T-helper 1 cell treated with Interleukin-12 subunit alpha and Interleukin-12 subunit beta and Interleukin-4 antibody, amounts not matched to agents 30 μg/mL and 1 μg/mL, for 36 hours (primary cell): ENCODE data around the gene RET.
"Not testable (repeated sequence)": the region's sequence is repeated elsewhere in the genome, so short reads cannot be mapped to it uniquely, and the experiment has no call there.

Source experiments
- H3K27ac Mint-ChIP-seq: one replicate; pipeline ENCODE4 v1.8.0; 2021; ENCODE audit warnings: mild to moderate bottlenecking, mixed read lengths
- H3K27me3 Mint-ChIP-seq: one replicate; pipeline ENCODE4 v1.8.0; 2021; ENCODE audit warnings: low read depth, mixed read lengths
- H3K36me3 Mint-ChIP-seq: one replicate; pipeline ENCODE4 v1.8.0; 2021; ENCODE audit warnings: low read depth, mixed read lengths
- H3K4me1 Mint-ChIP-seq: one replicate; pipeline ENCODE4 v1.8.0; 2021; ENCODE audit warnings: low read depth, mixed read lengths
- H3K4me3 Mint-ChIP-seq: one replicate; pipeline ENCODE4 v1.8.0; 2021; ENCODE audit warnings: mild to moderate bottlenecking, moderate library complexity, mixed read lengths
- H3K9me3 Mint-ChIP-seq: one replicate; pipeline ENCODE4 v1.8.0; 2021; ENCODE audit warnings: mixed read lengths

The RET gene

DNA sequence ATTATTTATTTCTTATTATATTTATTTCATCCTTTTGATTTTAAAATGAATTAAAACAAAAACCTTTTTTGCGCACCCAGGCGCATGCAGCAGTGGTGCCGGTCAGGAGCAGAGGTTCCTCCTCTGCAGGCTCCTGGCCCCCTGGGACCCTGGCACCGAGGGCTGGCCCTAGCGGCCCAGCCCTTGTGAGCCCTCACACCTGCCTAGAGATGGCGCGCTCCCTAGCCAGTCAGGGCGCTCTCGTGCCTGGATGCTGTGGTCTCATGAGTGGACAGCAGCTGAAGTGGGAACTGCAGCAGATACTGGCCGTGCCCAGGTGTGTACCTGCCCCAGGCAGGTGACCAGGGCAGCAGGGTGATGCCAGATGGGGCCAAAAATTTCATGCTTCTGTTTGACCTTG is 13.8 kb downstream of the RET start:
- Mint-ChIP-seq H3K4me1 (peaks cover 2% of the 10 kb centered on the region), H3K27ac (no peak overlapping the region), H3K4me3 (no peak overlapping the region), H3K36me3 (no peaks in the 10 kb centered on the region), H3K27me3 (peaks cover 24% of the 10 kb centered on the region), H3K9me3 (no peaks in the 10 kb centered on the region)

GRCh38 chr10:43091846-43092245 is 15.0 kb downstream of the RET start:
- no peak overlapping the region for H3K27ac Mint-ChIP-seq
- H3K4me1 Mint-ChIP-seq, result peaks cover 2% of the 10 kb centered on the region
- no peak overlapping the region for H3K4me3 Mint-ChIP-seq
- H3K36me3 Mint-ChIP-seq, result no peaks in the 10 kb centered on the region
- peaks cover 24% of the 10 kb centered on the region for H3K27me3 Mint-ChIP-seq
- no peaks in the 10 kb centered on the region for H3K9me3 Mint-ChIP-seq

GRCh38 chr10:43093423-43094076 is 16.7 kb downstream of the RET start:
- Mint-ChIP-seq H3K4me3 (no peak overlapping the region), H3K27me3 (peaks cover 20% of the 10 kb centered on the region), H3K27ac (no peak overlapping the region), H3K36me3 (no peaks in the 10 kb centered on the region), H3K4me1 (peaks cover 2% of the 10 kb centered on the region), H3K9me3 (no peaks in the 10 kb centered on the region)

DNA sequence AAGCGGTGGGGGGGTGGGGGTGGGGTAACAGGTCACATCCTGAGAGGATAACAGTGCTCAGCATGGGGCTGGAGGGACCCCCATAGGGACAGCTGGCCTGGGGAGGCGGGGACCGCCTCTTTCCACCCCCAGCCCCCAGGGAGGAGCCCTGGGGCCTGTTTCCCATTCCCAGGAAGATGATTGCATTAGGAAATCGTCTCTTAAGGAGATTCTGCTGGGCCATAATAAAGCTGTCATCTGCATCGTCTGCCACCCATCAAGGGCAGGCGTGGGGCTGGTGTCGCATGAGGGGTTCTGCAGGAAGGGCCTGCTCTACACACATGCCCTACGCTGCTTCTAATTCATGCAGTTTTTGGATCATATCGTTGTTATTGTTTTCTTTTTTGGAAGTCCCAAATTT is 17.2 kb downstream of the RET start:
- Mint-ChIP-seq H3K27ac (no peak overlapping the region), H3K9me3 (no peaks in the 10 kb centered on the region), H3K36me3 (no peaks in the 10 kb centered on the region), H3K4me1 (peaks cover 2% of the 10 kb centered on the region), H3K4me3 (no peak overlapping the region), H3K27me3 (peaks cover 20% of the 10 kb centered on the region)

- H3K27ac Mint-ChIP-seq, H3K4me3 Mint-ChIP-seq, H3K4me1 Mint-ChIP-seq, H3K9me3 Mint-ChIP-seq, H3K36me3 Mint-ChIP-seq: not testable (repeated sequence)
- H3K27me3 Mint-ChIP-seq, result peaks cover 21% of the 10 kb centered on the region
Measured at GRCh38 chr10:43099339-43099738, 22.5 kb downstream of the RET start.

GRCh38 chr10:43099928-43100327 is 23.1 kb downstream of the RET start:
- no peak overlapping the region for H3K4me3 Mint-ChIP-seq
- H3K4me1 Mint-ChIP-seq, result peaks cover under 1% of the 10 kb centered on the region
- H3K36me3 Mint-ChIP-seq, result no peaks in the 10 kb centered on the region
- peaks cover 22% of the 10 kb centered on the region for H3K27me3 Mint-ChIP-seq
- H3K9me3 Mint-ChIP-seq, result no peaks in the 10 kb centered on the region
- H3K27ac Mint-ChIP-seq, result no peak overlapping the region

DNA sequence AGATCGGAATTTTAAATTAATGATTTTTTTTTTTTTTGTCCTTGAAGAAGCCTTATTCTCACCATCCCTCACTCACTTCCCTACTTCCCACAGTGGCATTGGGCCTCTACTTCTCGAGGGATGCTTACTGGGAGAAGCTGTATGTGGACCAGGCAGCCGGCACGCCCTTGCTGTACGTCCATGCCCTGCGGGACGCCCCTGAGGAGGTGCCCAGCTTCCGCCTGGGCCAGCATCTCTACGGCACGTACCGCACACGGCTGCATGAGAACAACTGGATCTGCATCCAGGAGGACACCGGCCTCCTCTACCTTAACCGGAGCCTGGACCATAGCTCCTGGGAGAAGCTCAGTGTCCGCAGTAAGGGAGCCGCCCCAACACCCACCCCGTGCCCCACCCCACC is 23.5 kb downstream of the RET start:
- no peaks in the 10 kb centered on the region for H3K36me3 Mint-ChIP-seq
- H3K4me1 Mint-ChIP-seq, result peaks cover 1% of the 10 kb centered on the region
- H3K27ac Mint-ChIP-seq, result no peak overlapping the region
- no peaks in the 10 kb centered on the region for H3K9me3 Mint-ChIP-seq
- H3K4me3 Mint-ChIP-seq, result no peak overlapping the region
- peaks cover 25% of the 10 kb centered on the region for H3K27me3 Mint-ChIP-seq

GRCh38 chr10:43102063-43102828 is 25.4 kb downstream of the RET start:
- H3K4me3 Mint-ChIP-seq, result peak overlapping the region; percentile 19

GRCh38 chr10:43105102-43105955 is 28.5 kb downstream of the RET start:
- no peaks in the 10 kb centered on the region for H3K36me3 Mint-ChIP-seq
- peak overlapping the region; percentile 59 for H3K27ac Mint-ChIP-seq
- peak overlapping the region; percentile 60 for H3K4me3 Mint-ChIP-seq
- H3K27me3 Mint-ChIP-seq, result peaks cover 22% of the 10 kb centered on the region
- peaks cover 13% of the 10 kb centered on the region for H3K4me1 Mint-ChIP-seq
- no peaks in the 10 kb centered on the region for H3K9me3 Mint-ChIP-seq

More at GRCh38 chr10:43102063-43102828, 25.4 kb downstream of the RET start:
- Mint-ChIP-seq H3K27ac (no peak overlapping the region), H3K27me3 (peaks cover 25% of the 10 kb centered on the region), H3K36me3 (no peaks in the 10 kb centered on the region), H3K4me1 (peaks cover 8% of the 10 kb centered on the region), H3K9me3 (no peaks in the 10 kb centered on the region)

- H3K4me3 Mint-ChIP-seq, result no peak overlapping the region
- H3K36me3 Mint-ChIP-seq, result no peaks in the 10 kb centered on the region
- peaks cover 22% of the 10 kb centered on the region for H3K27me3 Mint-ChIP-seq
- peaks cover 16% of the 10 kb centered on the region for H3K4me1 Mint-ChIP-seq
- no peaks in the 10 kb centered on the region for H3K9me3 Mint-ChIP-seq
- no peak overlapping the region for H3K27ac Mint-ChIP-seq
Measured at GRCh38 chr10:43105956-43106229, 29.0 kb downstream of the RET start.

DNA sequence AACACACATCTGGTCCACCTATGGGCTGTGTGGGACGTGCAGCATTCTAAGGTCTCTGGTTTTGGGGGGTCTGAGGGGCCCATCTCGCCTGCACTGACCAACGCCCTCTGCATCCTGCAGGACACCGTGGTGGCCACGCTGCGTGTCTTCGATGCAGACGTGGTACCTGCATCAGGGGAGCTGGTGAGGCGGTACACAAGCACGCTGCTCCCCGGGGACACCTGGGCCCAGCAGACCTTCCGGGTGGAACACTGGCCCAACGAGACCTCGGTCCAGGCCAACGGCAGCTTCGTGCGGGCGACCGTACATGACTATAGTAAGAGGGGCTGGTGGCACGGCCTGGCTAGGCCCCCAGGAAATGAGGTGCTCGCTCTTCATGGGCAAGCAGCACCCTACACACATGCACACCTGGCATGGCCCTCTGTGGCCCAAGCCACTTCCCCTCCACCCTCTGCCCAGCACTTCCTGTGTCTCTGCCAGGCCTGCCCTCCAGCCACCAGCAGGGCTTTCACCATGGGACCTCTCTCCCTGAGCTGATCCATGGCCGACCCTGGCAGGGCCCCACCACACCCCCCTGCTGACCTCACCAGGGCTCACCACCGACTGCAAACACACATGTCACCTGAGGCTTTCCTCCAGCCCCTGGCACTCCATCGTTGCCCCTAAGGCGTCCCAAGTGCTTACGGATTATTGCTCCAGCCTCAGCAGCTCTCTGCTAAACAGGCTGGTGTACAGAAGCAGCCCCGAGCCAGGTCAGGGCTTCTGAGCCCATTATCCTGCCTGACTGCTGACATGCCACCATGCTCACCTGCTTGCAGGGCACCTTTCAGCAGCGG is 29.6 kb downstream of the RET start:
- H3K9me3 Mint-ChIP-seq, result no peaks in the 10 kb centered on the region
- H3K36me3 Mint-ChIP-seq, result no peaks in the 10 kb centered on the region
- H3K27me3 Mint-ChIP-seq, result peaks cover 22% of the 10 kb centered on the region
- H3K4me3 Mint-ChIP-seq, result peak overlapping the region; percentile 22
- H3K27ac Mint-ChIP-seq, result no peak overlapping the region
- H3K4me1 Mint-ChIP-seq, result peaks cover 16% of the 10 kb centered on the region

DNA sequence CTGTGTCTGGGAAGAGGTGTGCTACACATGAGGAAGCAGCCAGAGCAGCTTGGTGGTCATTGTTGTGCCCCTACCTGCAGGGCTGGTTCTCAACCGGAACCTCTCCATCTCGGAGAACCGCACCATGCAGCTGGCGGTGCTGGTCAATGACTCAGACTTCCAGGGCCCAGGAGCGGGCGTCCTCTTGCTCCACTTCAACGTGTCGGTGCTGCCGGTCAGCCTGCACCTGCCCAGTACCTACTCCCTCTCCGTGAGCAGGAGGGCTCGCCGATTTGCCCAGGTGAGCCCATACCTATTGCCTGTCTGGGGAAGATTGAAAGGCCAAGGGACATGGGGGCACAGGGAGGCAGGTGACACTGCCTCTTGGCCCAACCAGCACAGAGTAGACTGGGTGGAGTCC is 32.1 kb downstream of the RET start:
- Mint-ChIP-seq H3K36me3 (no peaks in the 10 kb centered on the region), H3K4me1 (peaks cover 16% of the 10 kb centered on the region), H3K4me3 (no peak overlapping the region), H3K27ac (peak overlapping the region; percentile 26), H3K9me3 (no peaks in the 10 kb centered on the region), H3K27me3 (peaks cover 6% of the 10 kb centered on the region)

DNA sequence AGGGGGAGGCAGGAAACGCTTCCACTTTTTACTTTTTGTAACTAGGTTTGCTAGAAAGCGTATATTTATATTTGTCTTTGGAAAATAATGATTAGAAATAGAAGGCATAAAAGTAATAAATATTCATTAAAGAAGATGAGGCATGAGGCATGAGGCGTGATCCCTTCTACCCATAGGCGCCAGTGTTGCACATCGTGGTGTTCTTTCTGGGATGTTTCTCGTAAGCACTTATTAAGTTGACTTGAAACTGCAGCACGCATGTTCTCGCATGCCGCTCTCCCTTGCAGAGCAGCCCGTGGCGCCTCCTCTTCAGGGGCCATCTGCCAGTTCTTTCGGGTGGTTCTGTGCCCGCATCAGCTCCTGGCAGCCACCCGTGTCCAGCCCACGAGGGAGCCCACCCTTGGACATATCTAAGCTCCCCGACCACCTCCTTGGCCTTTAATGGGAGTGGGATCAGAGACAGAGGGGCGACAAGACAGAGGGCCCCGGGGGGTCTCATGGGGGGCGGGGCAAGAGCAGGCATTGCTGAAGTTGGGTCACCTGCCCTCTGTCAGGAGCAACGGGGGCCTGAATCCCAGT is 32.9 kb downstream of the RET start:
- Mint-ChIP-seq H3K4me1 (peaks cover 18% of the 10 kb centered on the region), H3K27me3 (peaks cover 4% of the 10 kb centered on the region), H3K27ac (no peak overlapping the region), H3K36me3 (no peaks in the 10 kb centered on the region), H3K9me3 (no peaks in the 10 kb centered on the region), H3K4me3 (no peak overlapping the region)
